Measurements from ENCODE around the gene MED31. TPM values are rescaled to one million over a fixed set of nuclear protein-coding genes. Genes with fewer than 3 reads are reported as not detected.
"Not testable (repeated sequence)": the region's sequence is repeated elsewhere in the genome, so short reads cannot be mapped to it uniquely, and the experiment has no call there.

MED31 gene
- total and polyA plus RNA-seq, 2 donors from 2014 or later: 15.9 to 21.0 TPM

DNA sequence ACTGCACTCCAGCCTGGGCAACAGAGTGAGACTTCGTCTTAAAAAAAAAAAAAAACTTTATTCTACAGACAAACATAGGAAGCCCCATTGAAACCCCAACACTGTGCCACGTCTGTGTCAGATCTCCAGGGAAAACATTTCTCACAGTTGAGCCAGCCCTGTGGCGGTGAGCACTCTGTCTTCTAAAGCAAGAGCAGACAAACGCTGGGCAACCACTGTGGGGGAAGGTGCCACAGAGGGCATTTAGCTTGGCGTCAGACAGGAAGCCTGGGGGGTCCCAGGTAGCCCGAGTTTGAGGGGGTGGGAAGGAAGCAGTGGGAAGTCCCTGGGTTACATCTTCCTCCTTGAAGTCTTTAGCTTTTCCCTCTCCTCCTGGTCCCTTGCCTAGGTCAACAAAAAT, 16.1 kb upstream of the MED31 start:
- H3K4me3 ChIP-seq (ENCODE audit: low read length in 3 of 3): no peak overlapping the region
- H3K9ac ChIP-seq (ENCODE audit: low read length in 3 of 3): no peak overlapping the region
- intact Hi-C loops (cut with DNase I): no loop called here
- H3K9me3 ChIP-seq (ENCODE audit: control insufficient read depth in 2 of 3, insufficient read depth in 1 of 3, low read length in 3 of 3): no peaks in the 10 kb centered on the region
- no peaks in the 10 kb centered on the region for H3K36me3 ChIP-seq (ENCODE audit: control insufficient read depth in 2 of 3, insufficient read depth in 3 of 3, low read length in 3 of 3)
- no peaks in the 10 kb centered on the region for H3K27me3 ChIP-seq (ENCODE audit: control insufficient read depth, insufficient read depth, low read length)
- TF ChIP-seq, protein P1, sequence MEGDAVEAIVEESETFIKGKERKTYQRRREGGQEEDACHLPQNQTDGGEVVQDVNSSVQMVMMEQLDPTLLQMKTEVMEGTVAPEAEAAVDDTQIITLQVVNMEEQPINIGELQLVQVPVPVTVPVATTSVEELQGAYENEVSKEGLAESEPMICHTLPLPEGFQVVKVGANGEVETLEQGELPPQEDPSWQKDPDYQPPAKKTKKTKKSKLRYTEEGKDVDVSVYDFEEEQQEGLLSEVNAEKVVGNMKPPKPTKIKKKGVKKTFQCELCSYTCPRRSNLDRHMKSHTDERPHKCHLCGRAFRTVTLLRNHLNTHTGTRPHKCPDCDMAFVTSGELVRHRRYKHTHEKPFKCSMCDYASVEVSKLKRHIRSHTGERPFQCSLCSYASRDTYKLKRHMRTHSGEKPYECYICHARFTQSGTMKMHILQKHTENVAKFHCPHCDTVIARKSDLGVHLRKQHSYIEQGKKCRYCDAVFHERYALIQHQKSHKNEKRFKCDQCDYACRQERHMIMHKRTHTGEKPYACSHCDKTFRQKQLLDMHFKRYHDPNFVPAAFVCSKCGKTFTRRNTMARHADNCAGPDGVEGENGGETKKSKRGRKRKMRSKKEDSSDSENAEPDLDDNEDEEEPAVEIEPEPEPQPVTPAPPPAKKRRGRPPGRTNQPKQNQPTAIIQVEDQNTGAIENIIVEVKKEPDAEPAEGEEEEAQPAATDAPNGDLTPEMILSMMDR (IDR thresholded peaks at IDR 0.05; ENCODE audit: borderline replicate concordance, extremely low read depth, insufficient read depth): no peak
- DNase-seq (no peak), FAIRE-seq (no peak)
- H3K27ac ChIP-seq (ENCODE audit: low read depth in 2 of 2, low read length in 2 of 2): no peak overlapping the region
- H3K4me1 ChIP-seq (ENCODE audit: control insufficient read depth in 2 of 3, insufficient read depth in 2 of 3, low read depth in 1 of 3, low read length in 3 of 3): no peaks in the 10 kb centered on the region

GRCh38 chr17:6666557-6666956, 15.2 kb upstream of the MED31 start:
- no peak overlapping the region for H3K27ac ChIP-seq (ENCODE audit: low read depth in 2 of 2, low read length in 2 of 2)
- no peaks in the 10 kb centered on the region for H3K9me3 ChIP-seq (ENCODE audit: control insufficient read depth in 2 of 3, insufficient read depth in 1 of 3, low read length in 3 of 3)
- H3K36me3 ChIP-seq (ENCODE audit: control insufficient read depth in 2 of 3, insufficient read depth in 3 of 3, low read length in 3 of 3): no peaks in the 10 kb centered on the region
- TF ChIP-seq, protein P1 (IDR thresholded peaks at IDR 0.05; ENCODE audit: borderline replicate concordance, extremely low read depth, insufficient read depth): no peak
- intact Hi-C loops (cut with DNase I): no loop called here
- no peak overlapping the region for H3K9ac ChIP-seq (ENCODE audit: low read length in 3 of 3)
- H3K27me3 ChIP-seq (ENCODE audit: control insufficient read depth, insufficient read depth, low read length): no peaks in the 10 kb centered on the region
- no peak for FAIRE-seq
- H3K4me1 ChIP-seq (ENCODE audit: control insufficient read depth in 2 of 3, insufficient read depth in 2 of 3, low read depth in 1 of 3, low read length in 3 of 3): no peaks in the 10 kb centered on the region
- H3K4me3 ChIP-seq (ENCODE audit: low read length in 3 of 3): no peak overlapping the region
- no peak for DNase-seq

DNA sequence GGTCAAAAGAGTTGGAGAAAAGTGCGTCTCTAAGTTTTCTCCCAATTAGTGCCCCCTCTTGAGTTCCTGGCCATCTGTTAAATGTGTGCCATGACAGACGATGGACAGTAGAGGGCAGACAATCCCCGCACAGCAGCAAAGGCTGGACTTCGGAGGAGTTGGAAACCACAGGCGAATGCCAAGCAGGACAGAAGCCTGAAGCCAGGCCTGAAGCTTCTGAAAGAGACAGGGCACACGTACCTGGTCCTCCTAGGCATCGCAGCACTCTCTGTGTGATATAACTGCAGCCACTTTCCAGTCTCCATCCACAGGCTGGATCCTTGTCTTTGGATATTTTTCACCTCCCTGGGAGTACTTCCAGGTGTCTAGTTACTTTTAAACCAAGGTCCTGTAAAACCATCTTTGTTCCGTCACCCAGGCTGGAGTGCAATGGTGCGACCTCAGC, 14.7 kb upstream of the MED31 start:
- DNase-seq (peak; percentile 79 to 91 (median 86)), FAIRE-seq (peak; percentile 61)
- Histone ChIP-seq H3K9me3 (ENCODE audit: control insufficient read depth in 2 of 3, insufficient read depth in 1 of 3, low read length in 3 of 3) (no peaks in the 10 kb centered on the region), H3K4me1 (ENCODE audit: control insufficient read depth in 2 of 3, insufficient read depth in 2 of 3, low read depth in 1 of 3, low read length in 3 of 3) (no peaks in the 10 kb centered on the region), H3K27me3 (ENCODE audit: control insufficient read depth, insufficient read depth, low read length) (no peaks in the 10 kb centered on the region), H3K27ac (ENCODE audit: low read depth in 2 of 2, low read length in 2 of 2) (no peak overlapping the region), H3K4me3 (ENCODE audit: low read length in 3 of 3) (no peak overlapping the region), H3K36me3 (ENCODE audit: control insufficient read depth in 2 of 3, insufficient read depth in 3 of 3, low read length in 3 of 3) (no peaks in the 10 kb centered on the region), H3K9ac (ENCODE audit: low read length in 3 of 3) (no peak overlapping the region)
- intact Hi-C loops (cut with DNase I): no loop called here
- TF ChIP-seq, protein P1 (IDR thresholded peaks at IDR 0.05; ENCODE audit: borderline replicate concordance, extremely low read depth, insufficient read depth): peak; percentile 92

GRCh38 chr17:6663200-6663599, 11.8 kb upstream of the MED31 start:
- H3K36me3 ChIP-seq (ENCODE audit: control insufficient read depth in 2 of 3, insufficient read depth in 3 of 3, low read length in 3 of 3); intact Hi-C loops (cut with DNase I); DNase-seq; H3K9ac ChIP-seq (ENCODE audit: low read length in 3 of 3); H3K4me1 ChIP-seq (ENCODE audit: control insufficient read depth in 2 of 3, insufficient read depth in 2 of 3, low read depth in 1 of 3, low read length in 3 of 3); H3K9me3 ChIP-seq (ENCODE audit: control insufficient read depth in 2 of 3, insufficient read depth in 1 of 3, low read length in 3 of 3); H3K27me3 ChIP-seq (ENCODE audit: control insufficient read depth, insufficient read depth, low read length); FAIRE-seq; H3K4me3 ChIP-seq (ENCODE audit: low read length in 3 of 3); H3K27ac ChIP-seq (ENCODE audit: low read depth in 2 of 2, low read length in 2 of 2): not testable (repeated sequence)

Data from kidney (tissue), 14 donors.